AG09309 (cell line): Measurements from ENCODE around the gene RSPH10B.
A peak's percentile ranks its signal among the peaks of the same experiment; 100 is the strongest.
"Not testable (repeated sequence)": the region's sequence is repeated elsewhere in the genome, so short reads cannot be mapped to it uniquely, and the experiment has no call there.

ENCODE experiments used
- DNase-seq: peaks from one replicate; pipeline ENCODE4 v3.0.0-alpha.2; 2010; ENCODE audit warnings: low read depth
- H3K4me3 ChIP-seq: 2 replicates; pipeline ENCODE4 v1.5.1; 2011; ENCODE audit warnings: mild to moderate bottlenecking, low read depth, low read length, moderate library complexity; ENCODE audit not compliant: control insufficient read depth
- TF ChIP-seq, protein P1 (sequence below): IDR thresholded peaks from 2 replicates; pipeline ENCODE4 v1.5.1; 2011; ENCODE audit warnings: mild to moderate bottlenecking, low read depth, low read length, inconsistent platforms; ENCODE audit not compliant: insufficient read depth, control insufficient read depth; ENCODE audit errors: missing control alignments

Gene RSPH10B

DNA sequence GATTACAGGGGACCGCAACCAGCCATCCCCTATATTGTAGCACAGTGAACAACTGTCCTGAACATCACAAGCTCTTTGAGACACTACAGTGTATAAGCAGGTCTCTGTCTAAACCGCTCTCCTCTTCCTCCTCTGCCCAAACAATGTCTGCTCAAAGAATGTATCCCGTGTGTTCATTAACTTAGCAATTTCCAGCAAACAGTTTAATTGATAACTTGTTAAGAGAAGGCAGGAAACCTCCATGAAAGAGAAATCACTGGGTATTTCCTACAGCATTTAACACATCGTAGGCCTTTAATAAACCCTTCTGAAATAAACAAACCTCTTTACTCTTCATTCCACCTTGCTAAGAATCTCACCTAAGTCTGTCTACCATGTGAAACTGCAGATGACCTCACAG lies 36.9 kb upstream of the RSPH10B start:
- H3K4me3 ChIP-seq, result no peak overlapping the region
- TF ChIP-seq, protein P1, sequence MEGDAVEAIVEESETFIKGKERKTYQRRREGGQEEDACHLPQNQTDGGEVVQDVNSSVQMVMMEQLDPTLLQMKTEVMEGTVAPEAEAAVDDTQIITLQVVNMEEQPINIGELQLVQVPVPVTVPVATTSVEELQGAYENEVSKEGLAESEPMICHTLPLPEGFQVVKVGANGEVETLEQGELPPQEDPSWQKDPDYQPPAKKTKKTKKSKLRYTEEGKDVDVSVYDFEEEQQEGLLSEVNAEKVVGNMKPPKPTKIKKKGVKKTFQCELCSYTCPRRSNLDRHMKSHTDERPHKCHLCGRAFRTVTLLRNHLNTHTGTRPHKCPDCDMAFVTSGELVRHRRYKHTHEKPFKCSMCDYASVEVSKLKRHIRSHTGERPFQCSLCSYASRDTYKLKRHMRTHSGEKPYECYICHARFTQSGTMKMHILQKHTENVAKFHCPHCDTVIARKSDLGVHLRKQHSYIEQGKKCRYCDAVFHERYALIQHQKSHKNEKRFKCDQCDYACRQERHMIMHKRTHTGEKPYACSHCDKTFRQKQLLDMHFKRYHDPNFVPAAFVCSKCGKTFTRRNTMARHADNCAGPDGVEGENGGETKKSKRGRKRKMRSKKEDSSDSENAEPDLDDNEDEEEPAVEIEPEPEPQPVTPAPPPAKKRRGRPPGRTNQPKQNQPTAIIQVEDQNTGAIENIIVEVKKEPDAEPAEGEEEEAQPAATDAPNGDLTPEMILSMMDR, result no peak
- no peak for DNase-seq

DNA sequence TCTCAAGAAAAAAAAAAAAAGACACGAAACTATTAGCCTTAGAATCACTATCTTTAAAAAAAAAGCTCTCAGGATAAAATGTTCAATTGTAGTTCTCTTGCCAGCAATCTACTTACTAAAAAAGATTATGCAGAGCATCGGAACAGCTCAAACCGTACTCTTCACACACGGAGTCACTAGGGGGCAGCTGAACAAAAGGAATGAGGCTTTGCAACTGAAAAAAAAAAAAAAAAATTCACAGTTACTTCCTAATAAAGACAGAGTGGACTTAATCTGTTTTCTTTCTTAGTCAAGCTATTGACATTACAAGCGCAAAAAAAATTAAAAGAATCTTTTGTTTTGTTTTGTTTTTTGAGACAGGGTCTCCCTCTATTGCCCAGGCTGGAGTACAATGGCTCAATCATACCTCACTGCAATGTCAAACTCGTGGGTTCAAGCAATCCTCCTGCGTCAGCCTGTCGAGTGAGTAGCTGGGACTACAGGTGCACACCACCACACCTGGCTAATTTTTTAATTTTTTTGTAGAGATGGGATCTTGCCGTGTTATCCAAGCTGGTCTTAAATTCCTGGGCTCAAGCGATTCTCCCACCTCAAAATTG lies 26.8 kb upstream of the RSPH10B start:
- DNase-seq, result no peak
- H3K4me3 ChIP-seq, result no peak overlapping the region
- TF ChIP-seq, protein P1, result peak; percentile 70

DNA sequence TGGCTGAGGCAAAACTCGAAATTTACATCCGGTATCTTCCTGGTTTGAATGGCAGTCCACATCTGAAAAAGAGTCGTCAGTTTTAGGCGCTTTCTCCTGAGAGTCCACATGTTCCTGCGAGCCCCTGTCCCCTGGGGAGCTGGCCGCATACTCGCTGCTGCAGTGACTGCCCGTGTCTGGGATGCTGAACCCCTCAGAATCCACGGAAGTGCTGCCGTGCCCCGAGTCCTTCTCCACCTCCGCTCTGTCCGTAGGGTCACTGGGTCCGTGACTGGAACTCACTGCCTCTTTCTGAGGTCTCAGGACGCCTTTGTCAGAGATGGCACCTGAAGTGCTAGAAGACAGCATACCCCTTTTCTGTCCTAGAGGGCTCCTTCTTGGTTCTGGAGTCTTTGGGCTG lies 16.6 kb upstream of the RSPH10B start:
- H3K4me3 ChIP-seq, DNase-seq: not testable (repeated sequence)

DNA sequence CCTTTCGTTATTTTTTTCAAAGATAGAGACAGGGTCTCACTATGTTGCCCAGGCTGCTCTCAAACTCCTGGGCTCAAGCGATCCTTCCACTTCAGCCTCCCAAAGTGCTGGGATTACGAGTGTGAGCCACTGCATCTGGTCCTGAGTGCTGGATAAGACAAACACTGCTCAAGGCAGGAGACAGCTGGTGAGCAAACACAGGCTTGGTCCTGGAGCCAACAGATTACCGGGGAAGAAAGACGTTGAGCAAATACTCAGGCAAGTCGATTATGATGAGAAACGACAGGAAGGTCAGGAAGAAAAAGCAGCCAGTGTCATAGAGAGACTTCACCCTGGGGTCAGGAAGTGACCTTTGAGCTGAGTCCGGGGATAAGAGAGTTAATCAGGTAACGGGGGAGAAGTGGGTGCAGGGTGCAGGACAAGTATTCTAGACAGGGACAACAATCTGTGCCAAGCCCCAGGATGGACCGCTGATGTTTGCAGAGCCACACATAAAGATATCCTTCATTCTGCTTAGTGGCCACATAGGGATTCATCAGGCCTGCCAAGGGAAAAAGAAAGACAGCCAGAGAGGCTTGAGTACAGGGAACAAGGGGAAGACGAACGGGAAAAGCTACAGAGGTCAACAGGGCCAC lies 9.3 kb upstream of the RSPH10B start:
- not testable (repeated sequence) for H3K4me3 ChIP-seq, DNase-seq

DNA sequence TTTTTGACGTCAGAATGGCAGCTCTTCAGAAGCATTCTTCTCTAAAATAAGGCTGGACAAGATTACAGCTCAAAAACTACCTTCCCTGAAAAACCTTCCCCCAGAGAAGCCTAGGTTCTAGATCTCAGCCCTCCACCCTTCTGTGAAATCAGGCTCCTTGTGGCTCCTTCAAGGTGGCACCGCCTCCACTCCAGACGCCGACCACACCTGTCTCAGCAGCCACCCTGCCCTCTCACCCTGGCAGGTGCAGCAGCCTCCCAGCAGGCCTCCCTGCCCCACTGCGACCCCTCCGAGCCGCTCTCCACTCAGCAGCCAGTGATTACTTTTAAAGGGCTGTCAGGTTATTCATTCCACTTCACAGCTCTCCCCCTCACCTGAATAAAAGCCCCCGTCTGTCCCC lies 3.1 kb upstream of the RSPH10B start:
- H3K4me3 ChIP-seq, DNase-seq: not testable (repeated sequence)

DNA sequence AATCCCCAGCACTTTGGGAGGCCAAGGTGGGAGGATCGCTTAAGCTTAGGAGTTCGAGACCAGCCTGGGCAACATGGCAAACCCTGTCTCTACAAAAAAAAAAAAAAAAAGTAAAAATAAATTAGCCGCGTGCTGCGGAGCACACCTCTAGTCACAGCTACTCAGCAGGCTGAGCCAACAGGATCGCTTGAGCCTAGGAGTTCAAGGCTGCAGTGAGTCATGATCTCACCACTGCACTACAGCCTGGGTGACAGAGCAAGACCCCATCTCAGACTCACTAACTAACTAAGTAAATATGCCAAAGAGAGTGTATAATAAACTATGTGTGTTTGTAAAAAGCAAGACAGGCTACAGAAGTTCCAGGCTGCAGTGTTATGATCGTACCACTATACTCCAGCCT lies 6.7 kb downstream of the RSPH10B start:
- DNase-seq, H3K4me3 ChIP-seq: not testable (repeated sequence)

DNA sequence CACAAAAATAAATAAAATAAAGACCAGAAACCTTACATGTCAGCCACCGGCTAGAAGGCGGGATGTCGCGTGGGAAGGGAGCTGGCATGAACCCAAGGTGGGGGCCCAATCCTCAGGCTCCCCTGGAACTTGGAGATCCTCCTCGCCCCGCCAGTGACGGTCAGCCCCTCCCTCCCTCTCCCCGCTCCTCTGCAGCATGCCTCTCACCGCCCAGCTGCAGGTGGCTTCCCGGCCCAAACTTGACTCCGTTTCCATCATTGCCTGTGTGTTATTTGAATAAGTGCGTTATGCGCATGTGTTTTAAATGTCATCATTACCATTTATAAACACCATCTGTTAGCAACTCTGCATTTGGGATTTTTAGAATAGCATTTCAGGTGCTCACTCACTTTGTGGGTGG lies 7.3 kb downstream of the RSPH10B start:
- H3K4me3 ChIP-seq, DNase-seq: not testable (repeated sequence)

DNA sequence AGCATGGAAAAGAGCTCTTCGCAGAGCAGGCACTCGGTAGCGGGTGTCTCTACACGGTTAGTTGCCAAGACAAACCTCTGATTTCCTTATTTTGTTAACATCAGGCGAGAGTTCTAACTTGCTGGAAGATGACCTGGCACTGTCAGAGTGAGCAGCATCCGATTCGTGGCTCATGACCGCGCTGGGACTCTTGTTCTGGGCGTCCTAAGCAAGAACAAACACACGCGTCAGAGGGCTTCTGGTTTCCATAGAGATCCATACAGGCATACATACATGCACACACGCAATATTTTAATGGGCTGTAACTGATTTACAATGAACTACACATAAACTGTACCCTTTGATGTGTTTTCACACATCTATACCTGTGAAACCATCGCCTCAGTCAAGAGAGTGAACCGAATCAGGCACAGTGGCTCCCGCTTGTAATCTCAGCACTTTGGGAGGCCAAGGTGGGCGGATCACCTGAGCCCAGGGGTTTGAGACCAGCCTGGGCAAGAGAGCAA lies 35.5 kb downstream of the RSPH10B start:
- not testable (repeated sequence) for DNase-seq

DNA sequence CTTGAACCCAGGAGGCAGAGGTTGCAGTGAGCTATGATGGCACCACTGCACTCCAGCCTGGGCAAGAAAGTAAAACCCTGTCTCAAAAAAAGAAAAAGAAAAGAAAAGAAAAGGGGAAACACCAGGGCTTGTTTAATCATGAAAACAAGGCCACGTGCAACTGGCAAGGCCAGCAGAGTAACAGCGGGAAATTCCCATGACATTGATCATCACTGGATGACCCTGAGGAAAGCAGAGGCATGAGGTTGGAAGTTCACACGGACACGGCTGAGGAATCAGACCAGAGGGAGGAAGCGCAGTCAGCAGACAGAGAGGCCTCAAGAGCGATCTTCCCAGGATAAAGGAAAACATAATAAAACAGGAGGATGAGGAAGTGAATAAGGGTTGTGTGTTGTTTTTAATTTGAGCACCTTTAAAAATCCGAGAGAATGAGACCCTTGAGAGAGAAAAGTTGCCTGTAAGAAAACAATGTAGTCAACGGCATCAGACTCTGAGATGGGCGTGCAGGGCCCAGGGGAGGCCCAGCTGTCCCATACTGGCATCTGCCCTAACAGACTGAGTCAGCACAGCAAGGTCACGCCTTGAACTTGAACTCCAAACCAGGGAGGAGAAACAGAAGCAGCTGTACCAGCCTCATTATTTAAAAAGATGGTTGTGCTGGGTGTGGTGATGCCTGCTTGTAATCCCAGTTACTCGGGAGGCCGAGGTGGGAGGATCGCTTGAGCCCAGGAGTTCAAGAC lies 38.4 kb downstream of the RSPH10B start:
- not testable (repeated sequence) for H3K4me3 ChIP-seq, DNase-seq

More for the DNA sequence above, 35.5 kb downstream of the RSPH10B start:
- H3K4me3 ChIP-seq, result not testable (repeated sequence)

DNA sequence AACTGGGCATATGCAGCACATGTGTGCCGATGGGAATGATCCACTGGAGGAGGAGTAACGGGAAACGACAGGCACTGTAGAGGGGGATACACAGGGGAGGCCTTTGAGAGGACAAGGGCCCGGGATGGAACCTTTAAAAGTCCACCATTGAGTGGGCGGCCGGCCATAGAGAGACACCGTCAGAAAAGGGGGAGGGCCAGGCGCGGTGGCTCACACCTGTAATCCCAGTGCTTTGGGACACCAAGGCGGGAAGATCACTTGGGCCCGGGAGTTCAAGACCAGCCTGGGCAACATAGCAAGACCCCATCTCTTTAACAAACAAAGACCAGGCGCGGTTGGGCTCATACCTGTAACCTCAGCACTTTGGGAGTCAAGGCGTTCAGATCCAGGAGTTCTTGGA lies 39.2 kb downstream of the RSPH10B start:
- not testable (repeated sequence) for DNase-seq, H3K4me3 ChIP-seq

DNA sequence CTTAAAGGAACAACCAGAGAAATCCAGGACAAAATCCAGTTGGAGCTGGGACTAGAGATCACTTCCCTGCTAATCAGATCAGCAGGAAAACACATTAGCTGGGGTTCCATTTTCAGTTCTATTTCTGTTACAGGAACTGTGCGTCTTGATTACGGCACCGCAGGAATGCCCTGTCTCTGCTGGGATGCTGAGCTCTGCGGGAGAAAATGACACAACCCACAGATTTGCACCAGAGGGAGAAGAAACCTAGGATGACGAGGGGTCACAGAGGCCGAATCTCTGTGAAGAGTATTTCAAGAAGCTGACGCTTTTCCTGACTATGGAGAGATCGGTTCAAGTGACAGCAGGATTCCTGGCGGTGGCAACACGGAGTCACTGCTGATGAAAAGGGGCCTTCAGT lies 40.2 kb downstream of the RSPH10B start:
- H3K4me3 ChIP-seq, DNase-seq: not testable (repeated sequence)

DNA sequence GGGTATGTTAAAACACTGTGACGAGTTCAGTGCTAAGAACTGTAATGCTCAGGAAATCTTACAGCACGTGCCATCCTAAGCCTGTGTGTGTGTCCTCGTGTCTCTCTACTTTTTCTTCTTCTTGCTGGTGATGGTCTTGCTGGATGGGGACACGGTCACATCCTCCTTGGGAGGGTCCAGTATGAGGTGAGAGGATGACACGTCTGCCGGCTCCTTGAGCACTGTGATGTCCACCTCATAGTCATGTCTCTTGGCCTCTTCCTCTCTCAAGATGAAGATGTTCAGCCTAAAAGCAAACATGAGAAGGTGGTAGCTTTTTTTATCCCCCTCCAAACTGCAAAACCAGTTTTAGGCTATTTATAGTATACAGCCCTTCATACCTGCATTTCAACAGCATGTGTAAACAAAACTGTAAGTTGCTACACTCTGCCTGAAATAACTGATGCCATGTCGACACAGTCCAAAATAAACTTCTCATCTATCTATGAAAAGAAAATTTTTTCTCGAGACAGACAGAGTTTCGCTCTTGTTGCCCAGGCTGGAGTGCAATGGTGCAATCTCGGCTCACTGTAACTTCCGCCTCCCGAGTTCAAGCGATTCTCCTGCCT lies 44.1 kb downstream of the RSPH10B start:
- not testable (repeated sequence) for DNase-seq, H3K4me3 ChIP-seq

DNA sequence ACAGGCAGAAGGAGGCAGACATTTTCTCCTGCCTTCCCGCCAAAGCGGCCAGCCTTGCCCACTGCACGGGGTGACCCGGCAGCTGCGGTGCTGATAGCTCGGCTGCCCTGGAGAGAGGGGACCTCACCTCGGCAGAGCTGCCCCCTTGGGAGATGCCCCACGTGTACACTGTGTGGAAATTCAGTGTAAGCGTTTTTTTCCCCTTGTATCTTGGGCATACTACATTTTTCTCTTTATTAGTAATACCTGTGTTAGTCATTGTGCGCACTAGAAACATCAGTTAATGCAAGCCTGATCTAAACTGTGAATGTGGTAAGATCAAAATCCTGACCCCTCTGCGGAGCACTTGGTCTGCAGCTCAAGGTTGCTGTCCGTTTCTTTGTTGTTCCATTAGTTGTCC lies 45.9 kb downstream of the RSPH10B start:
- not testable (repeated sequence) for H3K4me3 ChIP-seq, DNase-seq

DNA sequence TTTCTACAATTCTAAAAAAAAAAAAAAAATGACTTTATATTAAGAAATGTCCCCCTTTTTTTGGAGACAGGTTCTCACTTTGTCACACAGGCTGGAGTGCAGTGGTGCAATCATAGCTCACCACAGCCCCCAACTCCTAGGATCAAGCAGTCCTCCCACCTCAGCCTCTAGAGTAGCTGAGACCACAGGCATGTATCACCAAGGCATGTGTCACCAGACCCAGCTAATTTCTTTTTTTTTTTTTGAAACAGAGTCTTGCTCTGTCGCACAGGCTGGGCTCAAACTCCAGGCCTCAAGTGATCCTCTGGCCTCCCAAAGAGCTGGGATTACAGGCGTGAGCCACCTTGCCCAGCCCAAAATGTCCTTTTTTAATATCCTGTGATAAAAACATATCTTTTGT lies 46.3 kb downstream of the RSPH10B start:
- DNase-seq, H3K4me3 ChIP-seq: not testable (repeated sequence)

DNA sequence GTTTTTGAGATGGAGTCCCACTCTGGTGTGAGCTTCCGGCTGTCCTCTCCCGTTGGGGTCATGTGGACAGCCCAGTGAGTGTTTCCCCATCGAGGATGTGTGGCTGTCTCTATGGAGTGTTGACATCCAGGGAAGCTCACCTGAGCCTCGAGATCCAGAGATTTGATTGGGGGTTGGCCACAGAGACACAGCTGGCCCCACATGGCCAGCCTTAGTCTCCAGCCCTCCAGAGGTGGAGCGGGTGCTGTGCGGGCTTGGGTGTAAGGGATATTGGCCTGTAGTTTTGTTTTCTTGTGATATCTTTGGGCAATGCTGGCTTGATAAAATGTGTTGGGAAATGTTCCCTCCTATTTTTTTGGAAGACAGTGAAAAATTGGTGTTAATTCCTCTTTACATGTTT lies 54.0 kb downstream of the RSPH10B start:
- not testable (repeated sequence) for H3K4me3 ChIP-seq, DNase-seq

DNA sequence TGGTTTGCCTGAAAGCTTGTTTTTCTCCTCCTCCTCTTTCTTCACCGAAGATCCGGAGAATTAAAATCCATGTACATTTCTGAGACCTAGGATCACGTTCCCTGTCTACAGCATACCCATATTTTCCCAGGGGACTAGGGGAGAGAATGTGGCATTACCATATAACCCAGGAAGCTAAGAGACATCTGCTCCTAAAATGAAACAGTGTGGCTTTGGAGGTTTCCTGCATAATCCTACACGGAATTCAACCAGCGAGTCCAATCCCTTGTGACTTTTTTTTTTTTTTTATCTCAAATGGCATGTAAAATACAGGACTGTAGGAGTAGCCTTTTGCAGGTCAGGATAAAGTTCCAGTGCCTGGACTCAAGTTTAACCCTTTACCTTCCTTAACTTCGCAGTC lies 61.7 kb downstream of the RSPH10B start:
- H3K4me3 ChIP-seq, DNase-seq: not testable (repeated sequence)
